ENCODE data around the gene ZNF862.

DNA sequence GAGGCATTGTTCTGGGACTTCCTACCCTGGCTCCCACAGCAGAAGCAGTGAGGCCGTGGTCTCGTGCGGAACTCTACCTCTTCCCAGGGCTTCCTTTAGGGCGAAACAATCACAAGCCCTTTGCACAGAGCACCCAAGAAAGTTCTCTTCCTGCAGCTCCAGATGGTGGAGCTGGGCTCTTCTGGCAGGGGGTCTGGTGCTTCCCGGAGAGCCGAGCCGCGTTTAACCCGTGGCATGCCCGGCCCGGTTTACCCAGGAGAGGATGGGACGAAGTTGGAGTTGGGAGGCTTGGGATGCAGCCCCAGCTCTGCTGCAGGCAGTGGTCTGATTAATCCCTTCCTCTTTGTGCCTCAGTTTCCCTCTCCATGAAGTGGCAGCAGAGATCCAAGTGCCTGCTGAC lies 26.6 kb downstream of the ZNF862 start:
- TF ChIP-seq, protein P1, sequence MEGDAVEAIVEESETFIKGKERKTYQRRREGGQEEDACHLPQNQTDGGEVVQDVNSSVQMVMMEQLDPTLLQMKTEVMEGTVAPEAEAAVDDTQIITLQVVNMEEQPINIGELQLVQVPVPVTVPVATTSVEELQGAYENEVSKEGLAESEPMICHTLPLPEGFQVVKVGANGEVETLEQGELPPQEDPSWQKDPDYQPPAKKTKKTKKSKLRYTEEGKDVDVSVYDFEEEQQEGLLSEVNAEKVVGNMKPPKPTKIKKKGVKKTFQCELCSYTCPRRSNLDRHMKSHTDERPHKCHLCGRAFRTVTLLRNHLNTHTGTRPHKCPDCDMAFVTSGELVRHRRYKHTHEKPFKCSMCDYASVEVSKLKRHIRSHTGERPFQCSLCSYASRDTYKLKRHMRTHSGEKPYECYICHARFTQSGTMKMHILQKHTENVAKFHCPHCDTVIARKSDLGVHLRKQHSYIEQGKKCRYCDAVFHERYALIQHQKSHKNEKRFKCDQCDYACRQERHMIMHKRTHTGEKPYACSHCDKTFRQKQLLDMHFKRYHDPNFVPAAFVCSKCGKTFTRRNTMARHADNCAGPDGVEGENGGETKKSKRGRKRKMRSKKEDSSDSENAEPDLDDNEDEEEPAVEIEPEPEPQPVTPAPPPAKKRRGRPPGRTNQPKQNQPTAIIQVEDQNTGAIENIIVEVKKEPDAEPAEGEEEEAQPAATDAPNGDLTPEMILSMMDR (IDR thresholded peaks at IDR 0.05): no peak
- TF ChIP-seq JUN (CRISPR knock-in tag; IDR thresholded peaks at IDR 0.05) (no peak), USF1 (CRISPR knock-in tag; IDR thresholded peaks at IDR 0.05) (no peak), ATF3 (CRISPR knock-in tag; conservative IDR thresholded peaks at IDR 0.05) (no peak), ZBTB21 (CRISPR knock-in tag; IDR thresholded peaks at IDR 0.05; ENCODE audit: borderline replicate concordance) (no peak), KAT7 (CRISPR knock-in tag; IDR thresholded peaks at IDR 0.05; ENCODE audit: borderline replicate concordance) (no peak), ZNF232 (CRISPR knock-in tag; IDR thresholded peaks at IDR 0.05) (no peak), NR3C1 (CRISPR knock-in tag; conservative IDR thresholded peaks at IDR 0.05; ENCODE audit: low read depth) (no peak), CREB1 (CRISPR knock-in tag; IDR thresholded peaks at IDR 0.05) (no peak), EMX1 (CRISPR knock-in tag; IDR thresholded peaks at IDR 0.05) (no peak)
- TF ChIP-seq, protein P2, sequence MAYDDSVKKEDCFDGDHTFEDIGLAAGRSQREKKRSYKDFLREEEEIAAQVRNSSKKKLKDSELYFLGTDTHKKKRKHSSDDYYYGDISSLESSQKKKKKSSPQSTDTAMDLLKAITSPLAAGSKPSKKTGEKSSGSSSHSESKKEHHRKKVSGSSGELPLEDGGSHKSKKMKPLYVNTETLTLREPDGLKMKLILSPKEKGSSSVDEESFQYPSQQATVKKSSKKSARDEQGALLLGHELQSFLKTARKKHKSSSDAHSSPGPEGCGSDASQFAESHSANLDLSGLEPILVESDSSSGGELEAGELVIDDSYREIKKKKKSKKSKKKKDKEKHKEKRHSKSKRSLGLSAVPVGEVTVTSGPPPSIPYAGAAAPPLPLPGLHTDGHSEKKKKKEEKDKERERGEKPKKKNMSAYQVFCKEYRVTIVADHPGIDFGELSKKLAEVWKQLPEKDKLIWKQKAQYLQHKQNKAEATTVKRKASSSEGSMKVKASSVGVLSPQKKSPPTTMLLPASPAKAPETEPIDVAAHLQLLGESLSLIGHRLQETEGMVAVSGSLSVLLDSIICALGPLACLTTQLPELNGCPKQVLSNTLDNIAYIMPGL (CRISPR knock-in tag; IDR thresholded peaks at IDR 0.05): no peak
